Choroid plexus epithelial cell (primary cell): ENCODE measurements around the gene MAEA.

Source experiments
- DNase-seq: peaks from one replicate; pipeline ENCODE4 v3.0.0-alpha.2; 2010; ENCODE audit warnings: low read depth
- H3K4me3 ChIP-seq: 2 replicates; pipeline ENCODE4 v1.5.1; 2011; ENCODE audit warnings: low read depth, mild to moderate bottlenecking, control low read depth, low read length, moderate library complexity
- CTCF ChIP-seq: conservative IDR thresholded peaks from 2 replicates; pipeline ENCODE4 v1.5.1; 2011; ENCODE audit warnings: low read depth, mild to moderate bottlenecking, control low read depth, inconsistent platforms, low read length, moderate library complexity

Gene MAEA

GRCh38 chr4:1259966-1260365, 29.7 kb upstream of the MAEA start:
- DNase-seq = no peak
- no peak for TF ChIP-seq CTCF
- H3K4me3 ChIP-seq = no peak overlapping the region

GRCh38 chr4:1260418-1261106, 29.1 kb upstream of the MAEA start:
- no peak for DNase-seq
- TF ChIP-seq CTCF = no peak
- H3K4me3 ChIP-seq = no peak overlapping the region

- H3K4me3 ChIP-seq = no peak overlapping the region
- no peak for DNase-seq
- TF ChIP-seq CTCF = no peak
Measured at GRCh38 chr4:1261107-1261928, 28.4 kb upstream of the MAEA start.

GRCh38 chr4:1264942-1265341, 24.7 kb upstream of the MAEA start:
- no peak for TF ChIP-seq CTCF
- DNase-seq = no peak
- no peak overlapping the region for H3K4me3 ChIP-seq

- DNase-seq = no peak
- no peak for TF ChIP-seq CTCF
- no peak overlapping the region for H3K4me3 ChIP-seq
Measured at GRCh38 chr4:1265351-1265750, 24.3 kb upstream of the MAEA start.

- no peak for TF ChIP-seq CTCF
- no peak for DNase-seq
- no peak overlapping the region for H3K4me3 ChIP-seq
Measured at GRCh38 chr4:1266881-1267763, 22.6 kb upstream of the MAEA start.
